Measurements from ENCODE around the gene BCAS4. TPM values are rescaled to one million over a fixed set of nuclear protein-coding genes. Genes with fewer than 3 reads are reported as not detected.

The BCAS4 gene
- total RNA-seq, 2 experiments from 2014 or later, result 19.0 to 20.9 TPM

GRCh38 chr20:50858525-50858924 is 63.7 kb downstream of the BCAS4 start:
- ATAC-seq (ENCODE audit: poor library complexity) (no peak), DNase-seq (no peak)
- no peak for TF ChIP-seq CTCF (IDR thresholded peaks at IDR 0.05)
- Histone ChIP-seq H3K4me3 (ENCODE audit: low read length) (no peak overlapping the region), H3K27me3 (ENCODE audit: control insufficient read depth in 1 of 2, insufficient read depth in 2 of 2, low read length in 2 of 2) (no peaks in the 10 kb centered on the region), H3K27ac (ENCODE audit: low read depth in 1 of 2, low read length in 2 of 2) (no peak overlapping the region), H3K9me3 (ENCODE audit: control insufficient read depth in 1 of 2, insufficient read depth in 1 of 2, low read length in 2 of 2) (no peaks in the 10 kb centered on the region), H3K36me3 (ENCODE audit: insufficient read depth, low read length) (no peaks in the 10 kb centered on the region), H3K4me1 (ENCODE audit: insufficient read depth, low read length) (no peaks in the 10 kb centered on the region)
- intact Hi-C loops (cut with DNase I, micrococcal nuclease), result no loop called here
- H3K4me3 Mint-ChIP-seq, result no peak overlapping the region
- ChIA-PET POLR2A (no interaction called here), CTCF (interaction anchor here (0.6 kb wide), 1 partner anchor 109 kb away, joined by 3 read pairs; no protein-coding TSS in a partner anchor)
- no peaks in the 10 kb centered on the region for H3K9me3 Mint-ChIP-seq
- H3K4me1 Mint-ChIP-seq (ENCODE audit: low read depth), result no peaks in the 10 kb centered on the region
- no peaks in the 10 kb centered on the region for H3K27me3 Mint-ChIP-seq
- H3K36me3 Mint-ChIP-seq (ENCODE audit: low read depth), result peaks cover 11% of the 10 kb centered on the region
- H3K27ac Mint-ChIP-seq, result no peak overlapping the region

GRCh38 chr20:50859161-50859560 is 64.3 kb downstream of the BCAS4 start:
- Mint-ChIP-seq H3K27ac (no peak overlapping the region), H3K36me3 (ENCODE audit: low read depth) (peaks cover 11% of the 10 kb centered on the region), H3K4me1 (ENCODE audit: low read depth) (no peaks in the 10 kb centered on the region), H3K4me3 (no peak overlapping the region), H3K9me3 (no peaks in the 10 kb centered on the region), H3K27me3 (no peaks in the 10 kb centered on the region)
- Histone ChIP-seq H3K27ac (ENCODE audit: low read depth in 1 of 2, low read length in 2 of 2) (no peak overlapping the region), H3K36me3 (ENCODE audit: insufficient read depth, low read length) (no peaks in the 10 kb centered on the region), H3K4me1 (ENCODE audit: insufficient read depth, low read length) (no peaks in the 10 kb centered on the region), H3K4me3 (ENCODE audit: low read length) (no peak overlapping the region), H3K9me3 (ENCODE audit: control insufficient read depth in 1 of 2, insufficient read depth in 1 of 2, low read length in 2 of 2) (no peaks in the 10 kb centered on the region), H3K27me3 (ENCODE audit: control insufficient read depth in 1 of 2, insufficient read depth in 2 of 2, low read length in 2 of 2) (no peaks in the 10 kb centered on the region)
- ATAC-seq (ENCODE audit: poor library complexity) (no peak), DNase-seq (no peak)
- TF ChIP-seq CTCF (IDR thresholded peaks at IDR 0.05), result no peak
- intact Hi-C loops (cut with DNase I, micrococcal nuclease), result no loop called here
- POLR2A ChIA-PET, result no interaction called here
- CTCF ChIA-PET, result interaction anchor here (0.6 kb wide), 1 partner anchor 110 kb away, joined by 3 read pairs; no protein-coding TSS in a partner anchor

- H3K9me3 ChIP-seq (ENCODE audit: control insufficient read depth in 1 of 2, insufficient read depth in 1 of 2, low read length in 2 of 2), result no peaks in the 10 kb centered on the region
- Mint-ChIP-seq H3K4me3 (no peak overlapping the region), H3K4me1 (ENCODE audit: low read depth) (no peaks in the 10 kb centered on the region), H3K27me3 (no peaks in the 10 kb centered on the region), H3K9me3 (no peaks in the 10 kb centered on the region), H3K27ac (no peak overlapping the region), H3K36me3 (ENCODE audit: low read depth) (peaks cover 5% of the 10 kb centered on the region)
- no peaks in the 10 kb centered on the region for H3K36me3 ChIP-seq (ENCODE audit: insufficient read depth, low read length)
- no peak for TF ChIP-seq CTCF (IDR thresholded peaks at IDR 0.05)
- no peak for ATAC-seq (ENCODE audit: poor library complexity)
- CTCF ChIA-PET, result no interaction called here
- H3K4me1 ChIP-seq (ENCODE audit: insufficient read depth, low read length), result no peaks in the 10 kb centered on the region
- POLR2A ChIA-PET, result no interaction called here
- H3K27ac ChIP-seq (ENCODE audit: low read depth in 1 of 2, low read length in 2 of 2), result no peak overlapping the region
- intact Hi-C loops (cut with DNase I, micrococcal nuclease), result no loop called here
- H3K4me3 ChIP-seq (ENCODE audit: low read length), result no peak overlapping the region
- no peak for DNase-seq
- no peaks in the 10 kb centered on the region for H3K27me3 ChIP-seq (ENCODE audit: control insufficient read depth in 1 of 2, insufficient read depth in 2 of 2, low read length in 2 of 2)
Observed at GRCh38 chr20:50861012-50861411, 66.2 kb downstream of the BCAS4 start.

Data from CD4-positive, alpha-beta T cell (primary cell).